Immature natural killer cell (primary cell): ENCODE results near the gene IL23A. TPM values are rescaled to one million over a fixed set of nuclear protein-coding genes. Genes with fewer than 3 reads are reported as not detected.
A peak's percentile ranks its signal among the peaks of the same experiment; 100 is the strongest.
"Not testable (repeated sequence)": the region's sequence is repeated elsewhere in the genome, so short reads cannot be mapped to it uniquely, and the experiment has no call there.

Source experiments
- DNase-seq, 3 donors: peaks; one replicate each; pipeline ENCODE4 v3.0.0; 2022; ENCODE audit warnings: mixed read lengths in 1 of 3
- H3K27ac Mint-ChIP-seq, 6 donors: one replicate each; pipeline ENCODE4 v1.8.0; 2020; ENCODE audit warnings: mixed read lengths in 6 of 6, mild to moderate bottlenecking in 5 of 6, inconsistent platforms in 4 of 6, moderate library complexity in 3 of 6
- H3K27me3 Mint-ChIP-seq, 3 donors: one replicate each; pipeline ENCODE4 v1.8.0; 2020 to 2021; ENCODE audit warnings: low read depth in 3 of 3, mild to moderate bottlenecking in 3 of 3, mixed read lengths in 3 of 3, moderate library complexity in 3 of 3, inconsistent platforms in 1 of 3
- H3K36me3 Mint-ChIP-seq, 3 donors: one replicate each; pipeline ENCODE4 v1.8.0; 2020; ENCODE audit warnings: mixed read lengths in 3 of 3, inconsistent platforms in 2 of 3, mild to moderate bottlenecking in 2 of 3
- H3K4me1 Mint-ChIP-seq, 2 donors: one replicate each; pipeline ENCODE4 v1.8.0; 2020; ENCODE audit warnings: inconsistent platforms in 2 of 2, mild to moderate bottlenecking in 2 of 2, mixed read lengths in 2 of 2, moderate library complexity in 1 of 2
- H3K4me3 Mint-ChIP-seq, 5 donors: one replicate each; pipeline ENCODE4 v1.8.0; 2020; ENCODE audit warnings: mild to moderate bottlenecking in 5 of 5, mixed read lengths in 5 of 5, inconsistent platforms in 3 of 5, moderate library complexity in 3 of 5
- H3K9me3 Mint-ChIP-seq, 6 donors: one replicate each; pipeline ENCODE4 v1.8.0; 2020; ENCODE audit warnings: mild to moderate bottlenecking in 6 of 6, mixed read lengths in 6 of 6, inconsistent platforms in 4 of 6, moderate library complexity in 3 of 6
- polyA plus RNA-seq, 3 donors: library from polyadenylated mRNA; unstranded; fragments of 300-500 nt; fragmentation: Illumina TruSeq; gene quantifications; one replicate each; pipeline ENCODE4 v1.2.3, GENCODE V29; 2021

Gene IL23A
- polyA plus RNA-seq, 3 donors from 2014 or later, result 0.21 to 1.5 (median 0.40) TPM

GRCh38 chr12:56333679-56334489, 4.8 kb upstream of the IL23A start, which contains the start of gene PAN2:
TSS of gene PAN2 (minus strand) at chr12:56334000. CDS start at chr12:56333094, 906 bp downstream.
- Mint-ChIP-seq H3K9me3 (no peaks in the 10 kb centered on the region), H3K27me3 (peaks cover 14 to 19% (median 16%) of the 10 kb centered on the region in 3 donors), H3K4me3 (peak within 1 kb of the TSS; percentile 89 to 97 (median 95)), H3K27ac (peak within 1 kb of the TSS; percentile 99 to 100 (median 100)), H3K36me3 (no peaks in the 10 kb centered on the region), H3K4me1 (peaks cover 23 to 38% of the 10 kb centered on the region in 2 donors)
- peak; percentile 95 for DNase-seq

GRCh38 chr12:56334490-56334793, 4.2 kb upstream of the IL23A start:
- Mint-ChIP-seq H3K27me3 (peaks cover 14 to 19% (median 16%) of the 10 kb centered on the region in 3 donors), H3K36me3 (no peaks in the 10 kb centered on the region), H3K4me3 (peak overlapping the region; percentile 89 to 97 (median 95)), H3K27ac (peak overlapping the region; percentile 99 to 100 (median 100)), H3K9me3 (no peaks in the 10 kb centered on the region), H3K4me1 (peaks cover 25 to 40% of the 10 kb centered on the region in 2 donors)
- no peak for DNase-seq

GRCh38 chr12:56335527-56335926, 3.2 kb upstream of the IL23A start:
- H3K9me3 Mint-ChIP-seq, DNase-seq, H3K36me3 Mint-ChIP-seq, H3K4me3 Mint-ChIP-seq: not testable (repeated sequence)
- Mint-ChIP-seq H3K4me1 (peaks cover 25 to 40% of the 10 kb centered on the region in 2 donors), H3K27ac (peak overlapping the region in 1 of 6 donors; percentile 100), H3K27me3 (peaks cover 14 to 19% (median 16%) of the 10 kb centered on the region in 3 donors)

DNA sequence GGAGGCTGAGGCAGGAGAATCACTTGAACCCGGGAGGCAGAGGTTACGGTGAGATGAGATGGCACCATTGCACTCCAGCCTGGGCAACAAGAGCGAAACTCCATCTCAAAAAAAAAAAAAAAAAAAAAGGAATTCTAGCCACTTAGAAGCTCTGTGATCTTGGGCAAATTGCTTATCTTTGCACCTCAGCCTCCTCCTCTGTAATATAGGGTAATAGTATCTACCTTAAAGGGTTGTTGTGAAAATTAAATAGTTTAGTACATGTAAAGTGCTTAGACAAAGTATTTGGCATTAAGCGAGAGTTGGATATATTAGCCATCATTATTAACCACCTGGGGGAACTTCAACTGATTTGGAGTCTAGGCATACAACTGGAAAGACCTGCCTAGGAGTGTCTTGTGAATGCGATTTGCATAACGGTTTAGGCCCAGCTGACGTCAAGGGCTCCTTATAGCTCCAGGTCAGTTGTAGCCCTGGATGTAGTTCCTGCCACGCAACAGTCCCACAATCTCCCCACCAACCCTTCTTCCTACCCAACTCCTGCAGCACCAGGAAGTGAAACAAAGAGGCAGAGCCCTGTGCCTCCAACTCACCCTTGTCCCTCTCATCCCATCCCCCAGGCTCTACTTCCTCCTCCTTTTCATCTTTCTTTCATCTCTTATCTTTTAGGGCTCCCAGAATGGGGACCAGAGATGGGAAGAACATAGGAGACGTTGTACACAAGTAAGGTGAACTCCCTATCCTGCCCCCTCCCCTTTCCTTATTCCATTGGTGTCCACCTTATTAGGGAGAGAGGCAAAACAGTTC, 2.1 kb upstream of the IL23A start:
- no peaks in the 10 kb centered on the region for H3K9me3 Mint-ChIP-seq
- no peaks in the 10 kb centered on the region for H3K36me3 Mint-ChIP-seq
- no peak for DNase-seq
- H3K4me3 Mint-ChIP-seq, result peak overlapping the region in 2 of 5 donors; percentile 7 to 32
- peaks cover 25 to 40% of the 10 kb centered on the region in 2 donors for H3K4me1 Mint-ChIP-seq
- H3K27ac Mint-ChIP-seq, result peak overlapping the region in 4 of 6 donors; percentile 5 to 63 (median 18)
- H3K27me3 Mint-ChIP-seq, result peaks cover 14 to 16% (median 16%) of the 10 kb centered on the region in 3 donors

- no peak overlapping the region for H3K27ac Mint-ChIP-seq
- H3K9me3 Mint-ChIP-seq, result no peaks in the 10 kb centered on the region
- no peak overlapping the region for H3K4me3 Mint-ChIP-seq
- H3K36me3 Mint-ChIP-seq, result no peaks in the 10 kb centered on the region
- peaks cover 21 to 30% of the 10 kb centered on the region in 2 donors for H3K4me1 Mint-ChIP-seq
- no peak for DNase-seq
- peaks cover 11 to 14% (median 13%) of the 10 kb centered on the region in 3 donors for H3K27me3 Mint-ChIP-seq
Observed at GRCh38 chr12:56337753-56338251, 882 bp upstream of the IL23A start.

GRCh38 chr12:56339158-56339422, 406 bp downstream of the IL23A start:
- Mint-ChIP-seq H3K27ac (peak overlapping the region; percentile 6 to 94 (median 74)), H3K4me3 (peak overlapping the region in 2 of 5 donors; percentile 49 to 72), H3K9me3 (no peaks in the 10 kb centered on the region), H3K27me3 (peaks cover 4 to 8% (median 5%) of the 10 kb centered on the region in 3 donors), H3K4me1 (peaks cover 13 to 17% of the 10 kb centered on the region in 2 donors), H3K36me3 (peaks cover 4 to 12% (median 12%) of the 10 kb centered on the region in 3 donors)
- DNase-seq, result no peak

DNA sequence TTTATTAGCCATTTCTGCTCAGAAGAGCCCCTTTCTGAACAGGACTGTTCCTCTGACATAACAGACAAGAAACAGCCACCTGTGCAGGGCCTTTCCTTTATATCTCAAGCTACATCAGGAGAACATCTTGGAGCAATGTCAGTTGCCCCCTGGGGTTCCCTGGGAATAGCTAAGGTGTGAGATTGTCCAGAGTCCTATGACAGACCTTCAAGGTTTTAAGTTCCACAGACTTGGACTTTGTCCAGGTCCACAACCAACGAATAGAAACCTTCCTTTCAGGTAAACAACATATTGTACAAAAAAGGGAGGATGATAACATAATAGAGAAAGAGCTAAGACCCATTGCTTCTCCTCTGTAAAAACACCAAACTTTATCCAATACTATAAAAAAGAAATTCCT, 2.9 kb downstream of the IL23A start:
- Mint-ChIP-seq H3K27me3 (peaks cover 0 to 2% (median 0%) of the 10 kb centered on the region in 3 donors), H3K9me3 (no peaks in the 10 kb centered on the region), H3K4me3 (no peak overlapping the region), H3K27ac (peak overlapping the region in 1 of 6 donors; percentile 67), H3K4me1 (peaks cover 8 to 11% of the 10 kb centered on the region in 2 donors), H3K36me3 (peaks cover 12 to 26% (median 24%) of the 10 kb centered on the region in 3 donors)
- no peak for DNase-seq

GRCh38 chr12:56342290-56342689, 3.6 kb downstream of the IL23A start:
- H3K27me3 Mint-ChIP-seq, DNase-seq, H3K9me3 Mint-ChIP-seq, H3K4me3 Mint-ChIP-seq, H3K27ac Mint-ChIP-seq: not testable (repeated sequence)
- peaks cover 12 to 26% (median 24%) of the 10 kb centered on the region in 3 donors for H3K36me3 Mint-ChIP-seq
- peaks cover 8 to 11% of the 10 kb centered on the region in 2 donors for H3K4me1 Mint-ChIP-seq

GRCh38 chr12:56346675-56347074, 8.0 kb downstream of the IL23A start:
- H3K27me3 Mint-ChIP-seq, result peaks cover 0 to 2% (median 0%) of the 10 kb centered on the region in 3 donors

DNA sequence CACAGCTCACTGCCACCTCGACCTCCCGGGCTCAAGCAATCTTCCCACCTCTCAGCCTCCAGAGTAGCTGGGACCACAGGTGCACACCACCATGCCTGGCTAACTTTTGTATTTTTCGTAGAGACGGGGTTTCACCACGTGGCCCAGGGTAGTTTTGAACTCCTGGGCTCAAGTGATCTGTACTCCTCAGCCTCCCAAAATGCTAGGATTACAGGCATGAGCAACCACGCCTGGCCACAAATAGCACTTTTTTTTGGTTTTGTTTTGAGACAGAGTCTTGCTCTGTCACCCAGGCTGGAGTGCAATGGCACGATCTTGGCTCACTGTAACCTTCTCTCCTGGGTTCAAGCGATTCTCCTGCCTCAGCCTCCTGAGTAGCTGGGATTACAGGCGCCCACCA, 8.6 kb downstream of the IL23A start:
- H3K36me3 Mint-ChIP-seq, result peaks cover 23 to 54% (median 27%) of the 10 kb centered on the region in 3 donors

More at GRCh38 chr12:56346675-56347074, 8.0 kb downstream of the IL23A start:
- Mint-ChIP-seq H3K4me1 (no peaks in the 10 kb centered on the region), H3K9me3 (no peaks in the 10 kb centered on the region), H3K36me3 (peaks cover 23 to 53% (median 27%) of the 10 kb centered on the region in 3 donors), H3K4me3 (no peak overlapping the region), H3K27ac (no peak overlapping the region)
- DNase-seq, result no peak

GRCh38 chr12:56348776-56349175, 10.1 kb downstream of the IL23A start:
- Mint-ChIP-seq H3K27ac (peak overlapping the region in 1 of 6 donors; percentile 31), H3K9me3 (no peaks in the 10 kb centered on the region), H3K4me1 (no peaks in the 10 kb centered on the region), H3K36me3 (peaks cover 18 to 45% (median 19%) of the 10 kb centered on the region in 3 donors), H3K4me3 (no peak overlapping the region), H3K27me3 (no peaks in the 10 kb centered on the region)
- DNase-seq, result no peak

More for the DNA sequence above, 8.6 kb downstream of the IL23A start:
- DNase-seq, H3K27me3 Mint-ChIP-seq, H3K4me3 Mint-ChIP-seq, H3K9me3 Mint-ChIP-seq, H3K4me1 Mint-ChIP-seq: not testable (repeated sequence)
- H3K27ac Mint-ChIP-seq, result peak overlapping the region in 1 of 6 donors; percentile 7

GRCh38 chr12:56350662-56351061, 12.0 kb downstream of the IL23A start:
- Mint-ChIP-seq H3K4me1 (no peaks in the 10 kb centered on the region), H3K36me3 (peaks cover 11 to 51% (median 23%) of the 10 kb centered on the region in 3 donors), H3K27me3 (no peaks in the 10 kb centered on the region), H3K4me3 (no peak overlapping the region), H3K9me3 (no peaks in the 10 kb centered on the region), H3K27ac (peak overlapping the region in 2 of 6 donors; percentile 40 to 66)
- no peak for DNase-seq

DNA sequence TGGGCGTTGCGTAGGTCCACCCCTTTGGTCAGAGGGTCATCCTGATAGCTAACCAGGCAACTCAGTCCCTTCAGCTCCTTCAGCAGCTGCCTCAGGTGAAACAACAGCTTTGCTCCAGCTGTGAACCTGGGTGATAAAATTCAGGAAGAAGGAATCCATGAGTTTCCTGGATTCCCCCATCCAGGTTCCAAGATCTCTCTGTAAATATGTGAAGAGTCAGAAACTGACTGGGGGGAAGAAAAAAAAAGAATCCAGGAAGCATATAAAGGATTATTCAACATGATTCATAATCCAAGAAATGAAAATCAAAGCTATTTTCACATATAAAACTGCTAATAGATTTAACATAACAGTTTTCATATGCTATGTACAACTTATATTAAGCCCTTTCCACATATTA, 12.6 kb downstream of the IL23A start:
- Mint-ChIP-seq H3K36me3 (peaks cover 9 to 49% (median 21%) of the 10 kb centered on the region in 3 donors), H3K27ac (peak overlapping the region in 1 of 6 donors; percentile 12), H3K4me3 (no peak overlapping the region), H3K27me3 (no peaks in the 10 kb centered on the region), H3K9me3 (no peaks in the 10 kb centered on the region), H3K4me1 (no peaks in the 10 kb centered on the region)
- DNase-seq, result no peak
